GM19395 (cell line): ENCODE measurements around the gene CRB3.
"Not testable (repeated sequence)": the region's sequence is repeated elsewhere in the genome, so short reads cannot be mapped to it uniquely, and the experiment has no call there.

Experiments used
- ATAC-seq: cut with Tn5 transposase; IDR thresholded peaks from one replicate; pipeline ENCODE4 v1.9.1; 2021; ENCODE audit warnings: mild to moderate bottlenecking, moderate library complexity; ENCODE audit not compliant: unreplicated experiment

Gene CRB3

GRCh38 chr19:6490134-6490533, 26.1 kb downstream of the CRB3 start:
- no peak for ATAC-seq

- ATAC-seq: no peak
These were observed 27.9 kb downstream of the CRB3 start for GRCh38 chr19:6491802-6492592.

DNA sequence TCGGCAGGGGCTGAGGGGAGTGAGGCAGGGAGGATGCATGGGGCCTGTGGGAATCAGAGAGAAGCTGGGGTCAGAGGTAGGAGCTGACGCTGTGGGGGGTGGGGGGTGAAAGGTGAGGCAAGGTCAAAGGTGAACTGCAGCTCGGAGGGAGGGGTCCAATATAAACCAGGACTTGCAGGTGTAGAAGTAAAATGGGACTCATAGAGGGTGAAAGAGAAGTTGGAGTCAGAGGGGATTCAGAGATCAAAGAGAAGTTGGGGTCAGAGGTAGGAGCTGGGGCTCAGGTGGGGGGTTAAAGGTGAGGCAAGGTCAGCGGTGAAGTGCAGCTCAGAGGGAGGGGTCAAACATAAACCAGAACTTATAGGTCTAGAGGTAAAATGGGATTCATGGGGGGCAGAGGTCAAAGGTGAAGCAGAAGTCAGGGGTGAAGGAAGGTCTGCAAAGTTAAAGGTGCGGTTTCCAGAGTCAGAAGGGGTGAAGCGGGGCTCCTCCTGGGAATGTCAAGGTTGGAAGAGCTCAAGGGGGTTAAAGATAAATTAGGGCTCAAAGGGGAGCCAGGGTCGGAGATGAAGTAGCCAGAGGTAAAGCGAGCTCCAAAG, 30.5 kb downstream of the CRB3 start:
- ATAC-seq: no peak

- no peak for ATAC-seq
These were observed 31.9 kb downstream of the CRB3 start for GRCh38 chr19:6495947-6496346.

DNA sequence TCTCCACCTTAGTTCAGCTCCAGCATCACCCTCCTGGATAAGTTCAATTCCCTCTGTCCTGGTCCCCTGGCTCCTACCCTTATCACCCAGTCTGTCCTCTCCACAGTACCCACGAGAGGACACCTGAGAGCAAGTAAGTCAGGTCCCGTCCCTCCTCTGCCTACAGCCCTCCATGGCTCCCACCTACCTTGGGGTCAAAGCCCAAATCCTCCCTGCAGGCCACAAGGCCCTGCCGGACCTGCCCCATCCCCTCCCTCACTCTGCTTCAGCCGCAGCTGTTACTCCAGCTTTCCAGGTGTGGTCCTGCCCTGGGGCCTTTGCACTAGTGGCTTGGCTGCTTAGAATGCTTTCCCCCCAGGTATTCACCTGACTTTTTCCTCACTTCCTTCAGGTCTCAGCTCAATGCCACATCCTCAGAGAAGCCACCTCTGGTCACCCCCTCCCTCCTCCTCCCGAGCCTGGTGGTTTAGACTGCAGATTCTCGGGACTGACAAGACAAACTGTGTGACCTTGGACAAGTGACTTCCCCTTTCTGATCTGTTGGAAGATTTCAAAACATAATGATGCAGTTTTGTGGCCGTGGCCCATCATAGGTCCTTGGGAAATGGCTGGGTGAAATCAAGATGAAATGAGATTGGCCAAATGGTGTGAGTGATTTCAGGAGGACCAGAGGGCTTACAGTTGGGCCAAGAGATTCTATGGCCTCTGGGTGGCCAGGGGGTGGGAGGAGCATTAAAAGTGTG, 34.4 kb downstream of the CRB3 start:
- ATAC-seq: no peak

DNA sequence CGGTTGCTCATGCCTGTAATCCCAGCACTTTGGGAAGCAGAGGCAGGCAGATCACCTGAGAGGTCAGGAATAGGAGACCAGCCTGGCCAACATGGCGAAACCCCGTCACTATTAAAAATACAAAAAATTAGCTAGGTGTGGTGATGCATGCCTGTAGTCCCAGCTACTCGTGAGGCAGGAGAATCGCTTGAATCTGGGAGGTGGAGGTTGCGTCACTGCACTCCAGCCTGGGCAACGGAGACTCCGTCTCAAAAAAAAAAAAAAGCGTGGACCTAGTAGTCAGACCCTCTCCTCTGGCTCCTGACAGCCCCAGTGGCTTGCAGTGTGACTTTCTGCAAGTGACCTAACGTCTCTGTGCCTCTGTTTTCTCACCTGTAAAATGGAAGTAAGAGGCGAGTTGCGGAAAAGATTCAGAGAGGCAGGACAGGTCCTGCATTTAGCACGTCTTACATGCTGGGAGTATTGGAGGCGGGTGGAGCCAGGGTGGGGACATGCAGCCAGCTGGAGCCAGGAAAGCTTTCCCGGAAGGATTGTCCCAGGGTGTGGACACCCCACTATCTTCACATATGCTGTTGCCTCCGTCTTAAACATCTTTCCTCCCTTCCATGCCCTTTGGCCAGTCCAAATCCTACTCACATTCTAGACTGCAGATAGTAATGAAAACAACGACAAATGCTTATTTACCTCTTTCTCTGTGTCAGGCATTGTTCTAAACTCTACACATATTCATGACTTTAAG, 35.1 kb downstream of the CRB3 start:
- ATAC-seq: no peak

DNA sequence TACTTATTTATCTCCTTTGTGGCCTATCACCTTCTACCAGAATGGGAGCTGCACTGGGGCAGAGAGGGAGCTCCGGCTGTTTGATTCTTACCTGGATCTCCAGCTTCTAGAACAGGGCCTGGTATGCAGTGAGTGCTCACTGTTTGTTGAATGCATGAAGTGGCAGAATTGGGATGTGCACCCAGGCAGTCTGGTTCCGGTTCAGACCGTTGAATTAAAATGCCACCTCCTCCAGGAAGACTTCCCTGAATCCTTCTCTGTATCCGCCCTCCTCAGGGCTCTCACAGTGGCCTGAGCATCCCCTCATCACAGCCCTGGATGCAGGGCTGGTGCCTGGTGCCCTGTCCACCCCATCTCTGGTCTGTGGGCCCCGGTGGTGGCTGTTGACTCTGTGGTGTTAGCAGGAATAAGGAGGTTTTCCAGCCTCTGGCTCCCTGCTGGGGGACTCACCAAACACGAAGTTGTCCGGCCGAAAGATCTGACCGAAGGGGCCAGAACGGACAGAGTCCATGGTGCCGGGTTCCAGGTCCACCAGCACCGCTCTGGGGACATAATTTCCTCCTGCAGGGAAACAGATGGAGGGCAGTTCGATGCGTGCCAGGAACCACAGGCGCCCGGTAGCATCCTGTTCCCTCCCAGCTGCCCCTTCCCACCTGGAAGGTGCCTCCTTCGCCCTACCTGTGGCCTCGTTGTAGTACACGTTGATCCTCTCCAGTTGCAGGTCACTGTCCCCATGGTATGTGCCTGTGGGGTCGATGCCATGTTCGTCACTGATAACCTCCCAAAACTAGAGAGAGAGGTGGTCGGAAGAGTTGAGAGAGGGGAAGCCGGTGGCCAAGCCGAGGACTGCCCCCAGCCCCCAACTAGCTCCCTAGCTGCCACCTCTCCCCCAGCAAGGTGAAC, 37.0 kb downstream of the CRB3 start:
- ATAC-seq: no peak

DNA sequence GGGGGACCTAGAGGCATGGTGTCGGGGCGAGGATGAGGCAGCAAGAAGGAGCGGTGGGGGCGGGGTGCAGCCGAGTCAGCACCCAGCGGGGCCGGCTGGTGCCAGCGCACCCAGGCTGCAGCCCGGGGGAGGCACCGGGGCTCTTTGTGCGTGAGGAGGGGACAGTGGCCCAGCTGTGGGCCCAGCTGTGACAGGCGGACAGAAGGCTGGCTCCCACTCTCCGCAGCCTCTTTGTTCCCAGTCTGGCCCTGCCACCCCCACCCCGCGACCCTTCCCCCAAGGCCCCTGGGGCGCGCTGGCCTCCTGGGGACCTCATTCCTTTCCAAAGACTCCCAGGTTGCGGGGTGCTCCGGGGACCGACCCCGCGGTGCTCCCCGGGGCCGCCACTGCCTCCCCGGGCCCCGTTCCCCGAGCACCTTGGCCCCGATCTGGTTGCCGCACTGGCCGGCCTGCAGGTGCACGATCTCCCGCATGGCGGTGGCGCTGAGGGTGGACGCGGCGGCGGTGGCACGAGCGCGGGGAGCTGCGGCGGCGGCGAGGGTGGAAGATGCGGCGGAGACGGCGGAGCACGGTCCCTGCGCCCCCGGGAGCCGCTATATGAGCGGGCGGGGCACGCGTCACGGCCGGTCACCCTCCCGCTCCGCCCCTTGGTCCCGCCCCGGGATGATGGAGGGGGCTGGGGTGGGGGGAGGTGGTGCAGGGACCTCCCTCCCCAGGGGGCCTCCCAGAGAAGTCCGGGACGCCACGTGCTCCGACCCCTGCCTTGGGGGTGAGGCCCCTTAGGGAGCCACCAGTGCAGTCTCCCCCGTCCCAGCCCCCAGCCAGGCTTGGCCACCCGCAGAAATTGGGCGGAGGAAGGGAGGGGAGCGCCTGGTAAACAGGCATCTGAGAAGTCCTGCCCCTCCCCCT, 37.9 kb downstream of the CRB3 start, which contains the start of gene TUBB4A:
Gene TUBB4A, minus strand, starts transcription at position 570 of the 909 bp plus-strand sequence. Its CDS starts 97 bp downstream, at position 473.
- no peak for ATAC-seq

DNA sequence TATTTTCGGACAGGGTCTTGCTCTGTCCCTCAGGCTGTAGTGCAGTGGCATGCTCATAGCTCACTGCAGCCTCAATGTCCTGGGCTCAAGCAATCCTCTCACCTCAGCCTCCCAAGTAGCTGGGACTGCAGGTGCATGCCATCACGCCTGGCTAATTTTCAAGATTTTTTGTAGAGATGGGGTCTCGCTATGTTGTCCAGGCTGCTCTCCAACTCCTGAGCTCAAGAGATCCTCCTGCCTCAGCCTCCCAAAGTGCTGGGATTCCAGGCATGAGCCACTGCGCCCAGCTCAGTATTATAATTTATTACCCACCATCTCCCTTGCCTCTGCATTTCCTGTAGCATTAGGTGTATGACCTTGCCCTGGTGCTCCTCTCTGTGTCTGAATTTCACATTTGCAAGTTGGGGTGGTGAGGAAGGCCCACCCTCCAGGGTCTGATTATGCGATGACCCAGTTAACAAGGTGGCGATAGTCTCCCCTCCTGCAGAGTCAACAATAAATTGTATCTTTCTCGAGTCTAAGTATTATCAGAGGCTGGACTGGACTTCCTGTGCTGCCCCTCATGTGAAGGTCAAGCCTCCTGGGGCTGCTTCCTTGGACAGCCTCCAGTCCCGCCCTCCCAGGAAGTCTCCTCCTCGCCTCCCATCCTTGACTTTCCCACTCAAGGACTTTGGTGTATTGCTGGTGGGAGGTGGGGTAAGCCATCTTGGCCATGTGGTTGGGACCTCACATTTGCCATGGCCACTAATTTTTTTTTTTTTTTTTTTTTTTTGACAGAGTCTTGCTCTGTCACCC, 39.5 kb downstream of the CRB3 start:
- ATAC-seq: no peak

- ATAC-seq: not testable (repeated sequence)
These were observed 44.1 kb downstream of the CRB3 start for GRCh38 chr19:6508028-6508771.

DNA sequence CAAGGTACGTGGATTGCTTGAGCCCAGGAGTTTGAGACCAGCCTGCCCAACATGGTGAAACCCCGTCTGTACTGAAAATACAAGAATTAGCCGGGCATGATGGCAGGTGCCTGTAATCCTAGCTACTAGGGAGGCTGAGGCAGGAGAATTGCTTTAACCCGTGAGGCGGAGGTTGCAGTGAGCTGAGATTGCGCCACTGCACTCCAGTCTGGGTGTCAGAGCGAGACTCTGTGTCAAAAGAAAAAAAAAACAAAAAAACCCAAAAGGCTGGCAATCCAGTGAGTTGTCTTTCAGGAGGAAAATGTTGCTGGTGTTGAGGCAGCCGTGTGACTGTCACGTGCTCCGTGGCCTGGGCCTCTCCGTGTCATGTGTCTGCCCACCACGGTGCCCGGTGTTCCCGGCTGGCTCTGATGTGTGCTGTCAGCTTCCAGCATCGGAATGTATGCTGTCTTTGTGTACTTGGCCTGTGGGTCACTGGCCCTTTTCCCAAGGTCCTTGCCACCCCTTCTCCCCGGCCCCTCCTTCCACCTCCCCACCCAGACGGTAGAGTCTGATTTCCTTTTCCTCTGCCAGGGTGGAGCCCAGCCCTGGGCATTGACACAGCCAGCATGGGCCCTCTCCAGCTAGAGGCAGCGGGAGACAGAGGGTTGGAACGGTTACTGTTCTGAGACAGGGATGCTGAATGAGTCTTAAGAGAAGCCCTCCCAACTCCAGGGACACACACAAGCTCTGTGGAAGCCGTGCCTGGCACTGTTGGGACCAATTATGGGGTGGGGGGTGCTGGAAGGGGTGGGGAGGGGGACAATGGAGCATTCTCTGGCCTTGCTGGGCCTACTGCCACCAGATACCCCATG, 45.3 kb downstream of the CRB3 start:
- ATAC-seq: no peak

GRCh38 chr19:6510618-6511017, 46.5 kb downstream of the CRB3 start:
- ATAC-seq: no peak

GRCh38 chr19:6514089-6514488, 50.0 kb downstream of the CRB3 start:
- ATAC-seq: no peak

DNA sequence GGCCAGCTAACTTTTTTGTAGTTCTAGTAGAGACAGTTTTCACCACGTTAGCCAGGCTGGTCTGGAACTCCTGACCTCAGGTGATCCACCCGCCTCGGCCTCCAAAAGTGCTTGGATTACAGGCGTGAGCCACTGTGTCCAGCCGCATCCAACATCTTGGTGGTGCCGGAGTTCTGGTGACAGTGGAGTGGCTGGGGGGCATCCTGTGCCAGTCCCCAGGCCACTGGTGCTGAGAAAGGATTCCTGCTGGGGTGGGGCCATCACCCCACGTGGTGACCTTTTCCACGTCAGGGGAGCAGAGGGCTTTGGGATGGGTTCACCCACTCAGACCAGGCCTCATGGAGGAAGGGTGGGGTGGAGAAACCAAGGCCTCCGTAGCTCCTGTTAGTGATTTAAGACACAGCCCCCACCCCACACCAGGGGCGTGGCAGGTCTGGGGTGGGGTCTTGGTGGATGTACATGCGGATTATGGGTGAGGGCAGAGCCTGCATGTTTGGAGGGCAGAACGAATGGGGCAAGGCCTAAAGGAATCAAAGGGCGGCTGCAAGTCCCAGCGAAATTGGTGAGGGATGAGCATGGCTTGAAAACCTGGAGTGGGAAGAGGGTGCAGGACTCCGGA, 51.0 kb downstream of the CRB3 start:
- ATAC-seq: no peak

DNA sequence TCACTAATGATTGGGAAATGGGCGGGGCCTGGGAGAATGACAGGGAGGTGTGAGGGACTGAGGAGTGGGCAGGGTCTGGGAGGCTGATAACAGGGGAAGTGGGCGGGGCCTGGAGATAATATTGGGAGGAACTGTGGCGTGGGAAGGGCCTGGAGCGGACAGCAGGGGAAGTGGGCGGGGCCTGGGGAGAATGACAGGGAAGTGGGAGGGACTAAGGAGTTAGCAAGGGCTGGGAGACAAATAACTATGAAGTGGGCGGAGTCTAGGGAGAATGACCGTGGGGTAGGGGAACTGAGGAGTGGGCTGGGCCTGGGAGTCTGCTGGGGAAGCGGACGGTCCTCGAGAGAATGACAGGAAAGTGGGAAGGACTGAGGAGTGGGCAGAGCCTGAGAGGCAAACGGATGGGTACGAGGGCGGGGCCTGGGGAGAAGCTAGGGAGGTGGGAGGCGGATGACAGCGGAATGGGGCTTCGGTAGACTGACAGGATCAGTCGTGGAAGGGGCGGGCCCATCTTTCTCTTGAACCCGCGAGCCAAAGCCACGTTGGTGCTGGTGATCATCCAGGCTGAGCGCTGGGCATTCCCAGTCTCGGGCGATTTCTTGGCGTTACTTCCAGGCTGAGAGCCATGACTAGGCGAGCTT, 52.1 kb downstream of the CRB3 start:
- ATAC-seq: peak; percentile 43
